AG04450 (cell line): ENCODE results near the gene DCLK2. TPM values are rescaled to one million over a fixed set of nuclear protein-coding genes. Genes with fewer than 3 reads are reported as not detected.

Source experiments
- CTCF ChIA-PET: fragments of 300-600, 350-600 bp; formaldehyde crosslinking; extraction: SDS; loops from one replicate; lab custom pipeline; 2022; ENCODE audit warnings: antibody characterized with exemption, inconsistent platforms; lab: Charles Lee
- POLR2A ChIA-PET: fragments of 350-600 bp; formaldehyde crosslinking; extraction: SDS; loops from one replicate; lab custom pipeline; 2021; ENCODE audit warnings: antibody characterized with exemption, inconsistent platforms; lab: Yijun Ruan, JAX
- DNase-seq: peaks from one replicate; pipeline ENCODE4 v3.0.0-alpha.2; 2011; ENCODE audit warnings: low read depth, low spot score
- H3K27ac ChIP-seq: one replicate; pipeline ENCODE4 v1.5.1; 2012; ENCODE audit warnings: low read depth, low read length, control low read depth
- H3K27me3 ChIP-seq: one replicate; pipeline ENCODE4 v1.6.0; 2012; ENCODE audit warnings: low read length; ENCODE audit not compliant: control insufficient read depth, insufficient read depth
- H3K4me3 ChIP-seq: 2 replicates; pipeline ENCODE4 v1.5.1; 2011; ENCODE audit warnings: mild to moderate bottlenecking, low read depth, low read length, control low read depth
- H3K9me3 ChIP-seq: 2 replicates; pipeline ENCODE4 v1.5.1; 2012; ENCODE audit warnings: low read length; ENCODE audit not compliant: control insufficient read depth, insufficient read depth
- polyA plus RNA-seq: library from polyadenylated mRNA; depleted of rRNA; stranded (reverse); fragments of >200 nt; gene quantifications from 2 replicates; pipeline ENCODE4 v1.2.3, GENCODE V29; 2011
- TF ChIP-seq, protein P1 (sequence below): IDR thresholded peaks from 2 replicates; pipeline ENCODE4 v1.5.1; 2011; ENCODE audit warnings: low read depth, low read length, control low read depth, inconsistent platforms

DCLK2 gene
- polyA plus RNA-seq, 1 experiment: 7.3 TPM

DNA sequence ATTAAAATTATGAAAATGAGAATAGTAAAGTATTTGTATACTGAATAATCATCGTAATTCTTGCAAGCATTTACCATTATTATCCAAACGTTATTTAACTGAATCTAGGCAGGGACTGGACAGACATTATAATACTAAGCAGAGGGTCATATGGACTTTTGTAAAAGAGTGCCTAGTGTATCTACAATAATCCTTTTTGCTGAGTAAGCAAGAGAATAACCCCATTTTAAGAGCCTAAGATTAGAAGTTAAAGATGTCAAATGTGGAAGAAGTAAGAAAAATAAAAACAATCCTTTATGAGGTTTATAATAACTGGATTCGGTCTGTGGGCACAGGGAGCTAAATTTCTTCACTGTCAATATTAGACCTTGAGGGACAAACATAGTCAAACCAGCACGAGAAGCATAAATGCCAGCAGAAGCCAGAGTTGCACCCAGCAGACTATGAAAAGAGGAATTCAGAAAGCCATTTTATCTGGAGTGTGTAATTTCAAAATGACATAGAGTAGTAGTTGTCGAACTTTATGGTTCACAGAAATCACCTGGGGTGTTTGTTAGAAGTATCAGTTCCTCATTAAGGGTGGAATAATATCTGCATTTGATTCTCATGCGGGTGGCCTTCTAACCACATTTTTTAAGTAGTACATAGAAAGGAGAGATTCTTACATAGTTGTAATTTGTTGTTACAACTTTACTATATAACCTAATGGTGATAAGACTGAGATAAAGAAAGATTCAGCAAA lies 39.7 kb upstream of the DCLK2 start:
- H3K9me3 ChIP-seq: no peaks in the 10 kb centered on the region
- POLR2A ChIA-PET: no interaction called here
- H3K4me3 ChIP-seq: no peak overlapping the region
- CTCF ChIA-PET: no interaction called here
- DNase-seq: no peak
- TF ChIP-seq, protein P1, sequence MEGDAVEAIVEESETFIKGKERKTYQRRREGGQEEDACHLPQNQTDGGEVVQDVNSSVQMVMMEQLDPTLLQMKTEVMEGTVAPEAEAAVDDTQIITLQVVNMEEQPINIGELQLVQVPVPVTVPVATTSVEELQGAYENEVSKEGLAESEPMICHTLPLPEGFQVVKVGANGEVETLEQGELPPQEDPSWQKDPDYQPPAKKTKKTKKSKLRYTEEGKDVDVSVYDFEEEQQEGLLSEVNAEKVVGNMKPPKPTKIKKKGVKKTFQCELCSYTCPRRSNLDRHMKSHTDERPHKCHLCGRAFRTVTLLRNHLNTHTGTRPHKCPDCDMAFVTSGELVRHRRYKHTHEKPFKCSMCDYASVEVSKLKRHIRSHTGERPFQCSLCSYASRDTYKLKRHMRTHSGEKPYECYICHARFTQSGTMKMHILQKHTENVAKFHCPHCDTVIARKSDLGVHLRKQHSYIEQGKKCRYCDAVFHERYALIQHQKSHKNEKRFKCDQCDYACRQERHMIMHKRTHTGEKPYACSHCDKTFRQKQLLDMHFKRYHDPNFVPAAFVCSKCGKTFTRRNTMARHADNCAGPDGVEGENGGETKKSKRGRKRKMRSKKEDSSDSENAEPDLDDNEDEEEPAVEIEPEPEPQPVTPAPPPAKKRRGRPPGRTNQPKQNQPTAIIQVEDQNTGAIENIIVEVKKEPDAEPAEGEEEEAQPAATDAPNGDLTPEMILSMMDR: no peak
- no peak overlapping the region for H3K27ac ChIP-seq
- no peaks in the 10 kb centered on the region for H3K27me3 ChIP-seq

DNA sequence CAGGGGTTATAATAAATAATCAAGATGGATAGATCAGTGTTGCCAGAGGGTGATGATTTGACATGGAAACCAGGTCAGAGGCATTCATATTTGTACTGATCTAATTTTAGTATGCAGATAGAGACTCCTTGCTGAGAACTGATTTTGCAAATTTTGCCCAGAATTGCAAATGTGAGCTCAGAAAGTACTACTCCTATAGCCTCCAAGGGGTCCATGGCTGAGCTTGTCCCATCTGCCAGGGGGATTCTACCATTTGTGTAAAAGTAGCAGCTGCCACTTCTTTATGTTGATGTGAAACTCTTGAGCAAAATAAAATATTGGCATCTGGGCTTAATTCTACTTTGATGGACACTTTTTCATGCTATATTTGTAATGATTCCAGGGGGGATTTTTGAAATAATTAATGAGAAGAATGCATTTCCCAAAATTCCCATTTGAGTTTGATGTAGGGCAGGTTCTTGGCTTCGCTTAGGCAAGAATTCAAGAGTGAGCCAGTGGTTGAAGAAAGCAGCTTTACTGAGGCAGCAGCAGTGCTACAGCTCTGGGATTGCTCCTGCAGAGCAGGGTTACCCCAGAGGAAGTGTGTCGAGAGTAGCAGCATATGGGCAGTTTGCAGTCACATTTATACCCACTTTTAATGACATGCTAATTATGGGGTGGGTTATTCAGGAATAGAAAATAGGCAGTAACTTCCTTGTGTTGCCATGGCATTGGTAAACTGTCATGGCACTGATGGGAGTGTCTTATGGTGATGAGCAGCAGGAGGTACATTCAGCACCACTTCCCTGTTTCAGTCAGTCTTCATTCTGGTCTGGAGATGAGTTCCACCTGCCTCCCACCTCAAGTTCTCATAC lies 38.7 kb upstream of the DCLK2 start:
- POLR2A ChIA-PET: no interaction called here
- Histone ChIP-seq H3K27ac (no peak overlapping the region), H3K4me3 (no peak overlapping the region), H3K9me3 (no peaks in the 10 kb centered on the region), H3K27me3 (no peaks in the 10 kb centered on the region)
- DNase-seq: no peak
- TF ChIP-seq, protein P1: no peak
- CTCF ChIA-PET: no interaction called here

DNA sequence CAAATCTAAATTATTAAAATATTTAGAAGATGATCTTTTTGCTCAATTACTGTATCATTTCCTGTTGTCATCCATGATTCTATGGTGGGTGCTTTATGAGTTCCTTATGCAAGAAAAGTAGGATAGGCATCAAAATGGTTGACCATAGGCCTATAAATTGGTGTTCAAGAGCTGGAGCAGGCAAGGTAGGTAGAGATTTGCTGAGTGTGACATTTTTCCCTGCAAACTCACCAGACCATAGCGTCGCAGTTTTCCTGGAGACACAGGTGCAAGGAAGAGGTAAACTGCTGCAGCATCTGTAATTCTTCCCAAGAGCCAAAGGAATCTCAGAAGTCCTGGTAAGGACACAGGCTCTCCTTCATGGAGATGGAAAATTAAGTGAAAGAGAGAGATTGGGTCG lies 33.7 kb upstream of the DCLK2 start:
- TF ChIP-seq, protein P1: no peak
- POLR2A ChIA-PET: no interaction called here
- H3K27ac ChIP-seq: no peak overlapping the region
- CTCF ChIA-PET: no interaction called here
- no peaks in the 10 kb centered on the region for H3K27me3 ChIP-seq
- no peaks in the 10 kb centered on the region for H3K9me3 ChIP-seq
- H3K4me3 ChIP-seq: no peak overlapping the region
- DNase-seq: no peak

DNA sequence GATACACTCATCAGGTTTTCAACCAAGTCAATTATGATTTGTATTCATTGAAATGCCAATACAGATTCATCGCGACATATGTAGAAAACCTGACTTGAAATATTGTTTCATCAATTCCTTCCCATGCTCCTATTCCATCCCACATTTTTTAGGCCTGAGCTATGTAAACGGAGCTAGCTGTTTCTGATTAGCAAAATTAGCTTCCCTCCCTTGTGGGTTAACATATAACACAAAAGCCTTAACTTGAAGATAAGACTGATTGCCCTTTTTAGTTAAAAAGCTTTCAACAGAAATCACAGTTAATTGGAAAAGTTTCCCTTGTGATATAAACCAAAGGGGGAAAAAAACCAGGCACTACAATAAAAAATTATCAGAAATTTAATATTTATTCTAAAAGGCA lies 32.8 kb upstream of the DCLK2 start:
- TF ChIP-seq, protein P1: no peak
- Histone ChIP-seq H3K27me3 (no peaks in the 10 kb centered on the region), H3K4me3 (no peak overlapping the region), H3K9me3 (no peaks in the 10 kb centered on the region), H3K27ac (no peak overlapping the region)
- POLR2A ChIA-PET: no interaction called here
- DNase-seq: no peak
- CTCF ChIA-PET: no interaction called here

DNA sequence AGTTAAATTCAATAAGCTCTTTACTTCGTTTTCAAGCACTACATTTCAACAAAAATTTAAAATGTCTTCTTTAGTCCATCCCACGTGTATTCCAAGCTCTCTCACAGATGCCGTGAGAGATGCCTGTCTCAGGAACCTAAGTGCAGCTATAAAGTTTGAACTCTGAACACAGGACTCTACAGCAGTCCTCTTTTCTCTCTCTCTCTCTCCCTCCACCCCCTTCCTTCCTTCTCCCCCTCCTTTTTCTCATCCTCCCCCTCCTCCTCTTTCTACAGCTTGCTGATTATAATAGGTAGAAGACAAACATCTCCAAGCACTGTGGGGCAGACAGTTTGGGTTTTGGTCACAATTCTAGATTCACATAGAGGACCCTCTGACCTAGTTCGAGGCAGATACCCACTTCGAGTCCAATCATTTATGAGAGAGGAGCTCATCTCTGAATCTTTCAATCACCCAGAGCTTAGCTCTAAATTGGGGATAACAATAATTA lies 31.5 kb upstream of the DCLK2 start:
- DNase-seq: no peak
- no peaks in the 10 kb centered on the region for H3K9me3 ChIP-seq
- no peaks in the 10 kb centered on the region for H3K27me3 ChIP-seq
- no peak overlapping the region for H3K4me3 ChIP-seq
- POLR2A ChIA-PET: no interaction called here
- TF ChIP-seq, protein P1: no peak
- CTCF ChIA-PET: interaction anchor here (0.7 to 1.5 kb wide), 2 partner anchors 10 to 163 kb away, joined by 3 to 8 read pairs; no protein-coding TSS in a partner anchor
- no peak overlapping the region for H3K27ac ChIP-seq
